ENCODE results near the gene MGMT. TPM values are rescaled to one million over a fixed set of nuclear protein-coding genes. Genes with fewer than 3 reads are reported as not detected.

The MGMT gene
- total RNA-seq, 5 donors from 2014 or later (not counting 1 experiment from before 2014, with no cell fraction given), result 16.6 to 24.6 (median 21.1) TPM

DNA sequence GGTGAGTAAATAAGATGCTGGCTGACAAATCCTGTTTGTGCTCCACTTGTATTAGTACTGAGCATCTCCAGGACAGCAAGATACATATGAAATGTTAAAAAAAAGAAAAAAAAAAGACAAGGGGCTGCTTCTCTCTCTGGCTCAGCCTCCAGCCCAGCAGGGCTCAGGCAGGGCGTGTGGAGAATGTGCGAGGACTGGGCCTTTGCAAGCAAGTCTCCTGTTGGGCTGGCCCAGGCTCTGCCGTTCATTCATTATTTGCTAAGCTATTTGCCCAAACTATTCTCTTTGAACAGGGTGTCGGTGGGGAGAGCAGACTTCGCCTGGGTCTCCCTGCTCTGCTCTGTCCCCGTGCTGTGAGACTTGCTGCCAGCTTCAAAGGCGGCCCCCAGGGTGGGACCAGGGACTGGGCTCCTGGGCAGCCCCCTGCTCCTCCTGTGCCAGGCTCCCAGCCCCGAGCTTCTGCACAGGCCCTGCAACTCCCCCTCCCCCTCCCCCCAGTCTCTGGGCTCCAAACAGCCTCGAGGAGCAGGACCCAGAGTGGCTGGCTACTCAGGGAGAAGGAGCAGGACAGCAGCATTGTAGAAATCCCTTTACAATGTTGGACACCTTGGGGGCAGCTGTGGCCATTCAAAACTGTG lies 25.6 kb upstream of the MGMT start:
- H3K27me3 Mint-ChIP-seq, result peaks cover 12 to 21% of the 10 kb centered on the region in 2 donors
- Histone ChIP-seq H3K27me3 (replicated peaks in 1 of 2; ENCODE audit: control insufficient read depth in 2 of 2, extremely low read depth in 1 of 2, insufficient read depth in 2 of 2, low read length in 1 of 2) (peaks cover 0 to 28% of the 10 kb centered on the region in 2 experiments), H3K27ac (ENCODE audit: low read length) (no peak overlapping the region), H3K9me3 (no peaks in the 10 kb centered on the region), H3K4me3 (ENCODE audit: control insufficient read depth in 1 of 2, extremely low read depth in 1 of 2, low read length in 1 of 2) (no peak overlapping the region), H3K4me1 (ENCODE audit: control insufficient read depth in 1 of 2, extremely low read depth in 1 of 2, insufficient read depth in 2 of 2, low read length in 2 of 2) (no peaks in the 10 kb centered on the region), H3K36me3 (ENCODE audit: control insufficient read depth in 2 of 2, extremely low read depth in 1 of 2, insufficient read depth in 1 of 2, low read length in 1 of 2) (no peaks in the 10 kb centered on the region)
- ATAC-seq (replicated peaks in 1 of 4) (no peak), DNase-seq (no peak)
- H3K9me3 Mint-ChIP-seq, result no peaks in the 10 kb centered on the region
- no peaks in the 10 kb centered on the region for H3K36me3 Mint-ChIP-seq
- no peak overlapping the region for H3K4me3 Mint-ChIP-seq
- no peak overlapping the region for H3K27ac Mint-ChIP-seq
- ChIA-PET POLR2A (no interaction called here), CTCF (no interaction called here)
- H3K4me1 Mint-ChIP-seq, result no peaks in the 10 kb centered on the region
- 85% methylated on average over 5 of the region's 9 CpGs for WGBS (ENCODE audit: insufficient coverage)

DNA sequence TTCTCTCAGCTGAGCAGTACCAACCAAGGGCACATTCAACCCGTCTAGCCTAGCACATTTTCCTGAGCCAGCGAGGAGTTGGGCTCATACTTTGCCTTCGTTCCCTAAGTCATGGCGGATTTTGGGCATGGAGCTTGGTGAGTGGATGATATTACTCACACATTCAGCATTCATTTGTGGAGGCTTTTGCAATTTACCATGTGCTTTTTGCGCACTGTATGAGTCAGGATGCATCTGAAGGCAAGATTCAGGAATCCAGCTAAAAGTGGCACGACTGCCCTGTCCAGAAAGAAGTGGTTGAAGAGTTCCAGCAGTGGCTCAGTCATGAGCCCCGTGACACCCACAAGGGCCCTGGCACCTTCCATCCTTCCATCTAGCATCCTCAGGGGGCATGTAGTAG lies 24.2 kb upstream of the MGMT start:
- H3K4me1 ChIP-seq (ENCODE audit: control insufficient read depth in 1 of 2, extremely low read depth in 1 of 2, insufficient read depth in 2 of 2, low read length in 2 of 2), result no peaks in the 10 kb centered on the region
- no peak for DNase-seq
- H3K27me3 Mint-ChIP-seq, result peaks cover 10 to 21% of the 10 kb centered on the region in 2 donors
- no peaks in the 10 kb centered on the region for H3K36me3 Mint-ChIP-seq
- WGBS (ENCODE audit: insufficient coverage), result 70% methylated on average over 2 of the region's 7 CpGs
- peaks cover 0 to 25% of the 10 kb centered on the region in 2 experiments for H3K27me3 ChIP-seq (replicated peaks in 1 of 2; ENCODE audit: control insufficient read depth in 2 of 2, extremely low read depth in 1 of 2, insufficient read depth in 2 of 2, low read length in 1 of 2)
- no peak overlapping the region for H3K4me3 ChIP-seq (ENCODE audit: control insufficient read depth in 1 of 2, extremely low read depth in 1 of 2, low read length in 1 of 2)
- POLR2A ChIA-PET, result no interaction called here
- H3K9me3 ChIP-seq, result no peaks in the 10 kb centered on the region
- no peaks in the 10 kb centered on the region for H3K36me3 ChIP-seq (ENCODE audit: control insufficient read depth in 2 of 2, extremely low read depth in 1 of 2, insufficient read depth in 1 of 2, low read length in 1 of 2)
- no peak overlapping the region for H3K27ac ChIP-seq (ENCODE audit: low read length)
- CTCF ChIA-PET, result no interaction called here
- no peaks in the 10 kb centered on the region for H3K4me1 Mint-ChIP-seq
- H3K9me3 Mint-ChIP-seq, result no peaks in the 10 kb centered on the region
- H3K27ac Mint-ChIP-seq, result no peak overlapping the region
- ATAC-seq (replicated peaks in 1 of 4), result no peak
- no peak overlapping the region for H3K4me3 Mint-ChIP-seq

DNA sequence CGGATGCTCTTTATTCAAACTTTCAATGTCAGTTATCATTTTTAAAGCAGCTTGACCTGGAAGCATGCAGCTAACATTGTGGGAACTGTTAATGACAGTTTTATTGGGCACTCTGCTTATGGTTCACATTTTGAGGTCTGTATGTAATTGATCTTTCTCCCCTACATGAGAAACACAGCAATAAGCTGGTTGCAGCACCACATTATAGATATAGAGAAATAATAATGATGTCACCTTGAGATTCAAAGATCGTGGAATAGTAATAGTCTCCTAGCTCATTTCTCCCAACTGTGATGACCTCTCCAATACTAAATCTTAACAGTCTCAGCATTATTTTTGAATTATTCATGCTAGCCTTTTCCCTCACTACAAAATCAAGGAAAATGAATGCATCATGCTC lies 22.7 kb upstream of the MGMT start:
- no peak for ATAC-seq (replicated peaks in 1 of 4)

DNA sequence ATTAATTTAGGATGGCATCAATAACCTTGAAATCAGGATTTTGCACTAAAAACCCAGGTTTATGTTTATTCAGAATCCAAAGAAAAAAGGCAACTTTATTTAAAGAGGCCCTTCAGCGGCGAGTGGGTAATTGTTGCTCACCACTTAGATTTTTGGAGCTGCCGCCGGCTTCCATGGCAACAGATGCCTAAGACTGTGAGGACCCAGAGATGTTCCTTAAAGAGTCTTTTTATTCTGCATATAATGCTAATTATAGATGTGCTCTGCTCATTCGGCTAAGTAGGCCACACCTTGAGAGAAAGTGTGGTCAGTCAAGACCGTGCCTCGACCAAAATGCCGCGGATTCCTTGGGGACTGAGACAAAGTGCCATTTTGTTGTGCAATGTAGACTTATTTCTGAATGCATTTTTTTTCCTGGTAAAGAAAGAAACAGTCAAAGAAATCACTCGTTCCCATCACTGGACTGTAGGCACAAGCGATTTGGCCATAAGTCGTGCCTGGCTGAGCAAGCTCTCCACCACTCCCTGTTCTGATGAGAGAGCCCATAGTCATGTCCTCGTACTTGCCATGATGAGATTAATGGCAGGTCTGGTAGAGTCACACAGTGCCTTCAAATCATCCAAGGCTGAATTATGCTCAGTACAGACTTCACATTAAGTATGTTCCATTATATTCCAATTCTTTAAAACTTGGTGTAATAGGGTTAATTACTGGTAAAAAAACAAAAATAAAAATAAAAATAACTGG lies 21.4 kb upstream of the MGMT start:
- Histone ChIP-seq H3K27ac (ENCODE audit: low read length) (no peak overlapping the region), H3K9me3 (no peaks in the 10 kb centered on the region), H3K4me1 (ENCODE audit: control insufficient read depth in 1 of 2, extremely low read depth in 1 of 2, insufficient read depth in 2 of 2, low read length in 2 of 2) (no peaks in the 10 kb centered on the region), H3K4me3 (ENCODE audit: control insufficient read depth in 1 of 2, extremely low read depth in 1 of 2, low read length in 1 of 2) (no peak overlapping the region), H3K36me3 (ENCODE audit: control insufficient read depth in 2 of 2, extremely low read depth in 1 of 2, insufficient read depth in 1 of 2, low read length in 1 of 2) (no peaks in the 10 kb centered on the region), H3K27me3 (replicated peaks in 1 of 2; ENCODE audit: control insufficient read depth in 2 of 2, extremely low read depth in 1 of 2, insufficient read depth in 2 of 2, low read length in 1 of 2) (peaks cover 0 to 21% of the 10 kb centered on the region in 2 experiments)
- ChIA-PET CTCF (interaction anchor here in 1 of 2 donors (0.7 kb wide), 1 partner anchor 1916 kb away, joined by 4 read pairs; no protein-coding TSS in a partner anchor), POLR2A (interaction anchor here in 1 of 2 donors (0.7 kb wide), 1 partner anchor 436 kb away, joined by 7 read pairs; no protein-coding TSS in a partner anchor)
- no peaks in the 10 kb centered on the region for H3K4me1 Mint-ChIP-seq
- no peak overlapping the region for H3K4me3 Mint-ChIP-seq
- H3K27me3 Mint-ChIP-seq, result peaks cover 8 to 15% of the 10 kb centered on the region in 2 donors
- no peak overlapping the region for H3K27ac Mint-ChIP-seq
- H3K9me3 Mint-ChIP-seq, result no peaks in the 10 kb centered on the region
- ATAC-seq (replicated peaks in 1 of 4) (no peak), DNase-seq (no peak)
- H3K36me3 Mint-ChIP-seq, result no peaks in the 10 kb centered on the region
- WGBS (ENCODE audit: insufficient coverage), result 96% methylated on average over 9 of the region's 13 CpGs

More for the DNA sequence above, 22.7 kb upstream of the MGMT start:
- H3K4me3 ChIP-seq (ENCODE audit: control insufficient read depth in 1 of 2, extremely low read depth in 1 of 2, low read length in 1 of 2), result no peak overlapping the region
- H3K9me3 ChIP-seq, result no peaks in the 10 kb centered on the region
- H3K4me1 ChIP-seq (ENCODE audit: control insufficient read depth in 1 of 2, extremely low read depth in 1 of 2, insufficient read depth in 2 of 2, low read length in 2 of 2), result no peaks in the 10 kb centered on the region
- no peak for DNase-seq
- Mint-ChIP-seq H3K4me1 (no peaks in the 10 kb centered on the region), H3K27me3 (peaks cover 10 to 21% of the 10 kb centered on the region in 2 donors), H3K27ac (no peak overlapping the region), H3K4me3 (no peak overlapping the region), H3K36me3 (no peaks in the 10 kb centered on the region), H3K9me3 (no peaks in the 10 kb centered on the region)
- H3K36me3 ChIP-seq (ENCODE audit: control insufficient read depth in 2 of 2, extremely low read depth in 1 of 2, insufficient read depth in 1 of 2, low read length in 1 of 2), result no peaks in the 10 kb centered on the region
- no peak overlapping the region for H3K27ac ChIP-seq (ENCODE audit: low read length)
- WGBS (ENCODE audit: insufficient coverage), result no CpG with 5 or more reads among the region's 2 CpGs
- peaks cover 0 to 29% of the 10 kb centered on the region in 2 experiments for H3K27me3 ChIP-seq (replicated peaks in 1 of 2; ENCODE audit: control insufficient read depth in 2 of 2, extremely low read depth in 1 of 2, insufficient read depth in 2 of 2, low read length in 1 of 2)
- ChIA-PET CTCF (no interaction called here), POLR2A (no interaction called here)

DNA sequence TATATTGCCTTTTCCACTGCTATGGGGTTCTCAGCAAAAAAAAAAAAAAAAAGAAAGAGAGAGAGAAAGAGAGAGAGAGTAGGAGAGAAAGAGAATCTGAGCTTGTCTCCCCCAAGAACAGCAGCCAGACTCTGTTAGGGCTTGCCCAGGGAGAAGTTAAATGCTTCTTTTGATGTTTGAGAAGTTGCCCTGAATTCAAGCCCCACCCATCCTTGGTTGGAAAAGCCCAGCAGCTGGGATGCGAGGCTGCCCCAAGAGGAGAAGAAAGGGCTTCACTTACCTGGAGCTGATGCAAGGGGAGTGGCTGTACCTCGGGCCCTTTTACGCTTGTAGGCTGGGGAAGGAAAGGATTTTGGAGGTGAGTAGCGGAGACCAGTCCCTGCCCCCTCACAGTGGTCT lies 20.9 kb upstream of the MGMT start:
- peaks cover 8 to 15% of the 10 kb centered on the region in 2 donors for H3K27me3 Mint-ChIP-seq
- H3K4me1 ChIP-seq (ENCODE audit: control insufficient read depth in 1 of 2, extremely low read depth in 1 of 2, insufficient read depth in 2 of 2, low read length in 2 of 2), result no peaks in the 10 kb centered on the region

DNA sequence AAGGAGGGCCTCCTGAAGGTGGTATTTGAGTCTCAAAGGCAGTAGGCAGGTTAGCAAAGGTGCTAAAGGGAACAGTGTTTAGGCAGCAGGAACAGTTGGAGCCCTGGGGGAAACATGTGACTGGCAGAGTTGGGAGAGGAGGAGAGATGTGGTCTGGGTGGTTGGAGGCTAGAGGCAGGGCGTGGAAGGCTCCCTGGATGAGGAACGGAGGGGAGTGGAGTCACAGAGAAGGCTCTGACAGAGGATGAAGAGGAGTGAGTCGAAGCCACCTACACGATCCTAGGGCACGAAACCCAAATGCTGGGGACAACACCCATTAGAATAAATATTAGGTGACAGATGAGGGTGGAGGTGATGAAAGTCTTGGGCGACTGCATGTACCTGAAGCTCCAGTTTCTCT lies 19.6 kb upstream of the MGMT start:
- Histone ChIP-seq H3K27me3 (replicated peaks in 1 of 2; ENCODE audit: control insufficient read depth in 2 of 2, extremely low read depth in 1 of 2, insufficient read depth in 2 of 2, low read length in 1 of 2) (peaks cover 0 to 10% of the 10 kb centered on the region in 2 experiments), H3K4me3 (ENCODE audit: control insufficient read depth in 1 of 2, extremely low read depth in 1 of 2, low read length in 1 of 2) (no peak overlapping the region), H3K36me3 (ENCODE audit: control insufficient read depth in 2 of 2, extremely low read depth in 1 of 2, insufficient read depth in 1 of 2, low read length in 1 of 2) (no peaks in the 10 kb centered on the region), H3K9me3 (no peaks in the 10 kb centered on the region), H3K27ac (ENCODE audit: low read length) (no peak overlapping the region), H3K4me1 (ENCODE audit: control insufficient read depth in 1 of 2, extremely low read depth in 1 of 2, insufficient read depth in 2 of 2, low read length in 2 of 2) (no peaks in the 10 kb centered on the region)
- no peak overlapping the region for H3K27ac Mint-ChIP-seq
- WGBS (ENCODE audit: insufficient coverage), result 75% methylated on average over 2 of the region's 6 CpGs
- no peaks in the 10 kb centered on the region for H3K36me3 Mint-ChIP-seq
- CTCF ChIA-PET, result no interaction called here
- no peaks in the 10 kb centered on the region for H3K4me1 Mint-ChIP-seq
- H3K4me3 Mint-ChIP-seq, result no peak overlapping the region
- ATAC-seq (replicated peaks in 1 of 4), result no peak
- no peak for DNase-seq
- peaks cover 8 to 20% of the 10 kb centered on the region in 2 donors for H3K27me3 Mint-ChIP-seq
- POLR2A ChIA-PET, result interaction anchor here in 1 of 2 donors (0.5 kb wide), 1 partner anchor 701 kb away, joined by 13 read pairs; no protein-coding TSS in a partner anchor
- peaks cover 0 to 6% (median 0%) of the 10 kb centered on the region in 3 donors for H3K9me3 Mint-ChIP-seq

More for the DNA sequence above, 20.9 kb upstream of the MGMT start:
- Mint-ChIP-seq H3K36me3 (no peaks in the 10 kb centered on the region), H3K27ac (no peak overlapping the region), H3K4me1 (no peaks in the 10 kb centered on the region), H3K9me3 (no peaks in the 10 kb centered on the region), H3K4me3 (no peak overlapping the region)
- no peak for ATAC-seq (replicated peaks in 1 of 4)
- CTCF ChIA-PET, result interaction anchor here in 1 of 2 donors (0.7 kb wide), 1 partner anchor 1916 kb away, joined by 4 read pairs; no protein-coding TSS in a partner anchor
- Histone ChIP-seq H3K27ac (ENCODE audit: low read length) (no peak overlapping the region), H3K4me3 (ENCODE audit: control insufficient read depth in 1 of 2, extremely low read depth in 1 of 2, low read length in 1 of 2) (no peak overlapping the region), H3K36me3 (ENCODE audit: control insufficient read depth in 2 of 2, extremely low read depth in 1 of 2, insufficient read depth in 1 of 2, low read length in 1 of 2) (no peaks in the 10 kb centered on the region), H3K27me3 (replicated peaks in 1 of 2; ENCODE audit: control insufficient read depth in 2 of 2, extremely low read depth in 1 of 2, insufficient read depth in 2 of 2, low read length in 1 of 2) (peaks cover 0 to 18% of the 10 kb centered on the region in 2 experiments), H3K9me3 (no peaks in the 10 kb centered on the region)
- 67% methylated on average over 1 of the region's 4 CpGs for WGBS (ENCODE audit: insufficient coverage)
- no peak for DNase-seq
- POLR2A ChIA-PET, result interaction anchor here in 1 of 2 donors (0.7 kb wide), 1 partner anchor 436 kb away, joined by 7 read pairs; no protein-coding TSS in a partner anchor

Measured in T-cell (primary cell).